ENCODE results near the gene NCR3LG1. TPM values are rescaled to one million over a fixed set of nuclear protein-coding genes. Genes with fewer than 3 reads are reported as not detected.

Gene NCR3LG1
- total and polyA plus RNA-seq, 8 donors = 0.42 to 1.6 (median 0.97) TPM

GRCh38 chr11:17408026-17408425 lies 56.4 kb downstream of the NCR3LG1 start:
- no peaks in the 10 kb centered on the region for H3K27me3 ChIP-seq
- DNase-seq (peak in 2 of 6 donors; percentile 7 to 22), FAIRE-seq (no peak), ATAC-seq (no peak)
- H3K36me3 ChIP-seq = no peaks in the 10 kb centered on the region
- no peak for TF ChIP-seq CTCF (IDR thresholded peaks at IDR 0.05)
- 93 to 95% methylated on average over 2 of the region's 2 CpGs for WGBS, 2 donors
- intact Hi-C loops (cut with DNase I) = no loop called here
- no peak overlapping the region for H3K27ac ChIP-seq
- no peaks in the 10 kb centered on the region for H3K9me3 ChIP-seq
- H3K4me3 ChIP-seq = no peak overlapping the region
- H3K4me1 ChIP-seq = peaks cover 16 to 25% (median 23%) of the 10 kb centered on the region in 3 donors

- peaks cover 20 to 31% (median 28%) of the 10 kb centered on the region in 3 donors for H3K4me1 ChIP-seq
- peak in 1 of 6 donors; percentile 44 for DNase-seq
- 94% methylated on average over 7 of the region's 7 CpGs for WGBS, 2 donors
- no peaks in the 10 kb centered on the region for H3K9me3 ChIP-seq
- H3K36me3 ChIP-seq = no peaks in the 10 kb centered on the region
- no peak for FAIRE-seq
- H3K27me3 ChIP-seq = no peaks in the 10 kb centered on the region
- no peak overlapping the region for H3K4me3 ChIP-seq
- intact Hi-C loops (cut with DNase I) = no loop called here
- ATAC-seq = no peak
- TF ChIP-seq CTCF (IDR thresholded peaks at IDR 0.05) = no peak
- no peak overlapping the region for H3K27ac ChIP-seq
Observed at GRCh38 chr11:17408641-17409040, 57.0 kb downstream of the NCR3LG1 start.

- Histone ChIP-seq H3K4me3 (no peak overlapping the region), H3K9me3 (no peaks in the 10 kb centered on the region), H3K36me3 (no peaks in the 10 kb centered on the region), H3K27me3 (no peaks in the 10 kb centered on the region), H3K27ac (no peak overlapping the region), H3K4me1 (peaks cover 23 to 38% (median 37%) of the 10 kb centered on the region in 3 donors)
- FAIRE-seq (no peak), DNase-seq (peak in 3 of 6 donors; percentile 40 to 54 (median 46)), ATAC-seq (no peak)
- TF ChIP-seq CTCF (IDR thresholded peaks at IDR 0.05) = no peak
- intact Hi-C loops (cut with DNase I) = no loop called here
- 36 to 41% methylated on average over 11 of the region's 11 CpGs for WGBS, 2 donors
Observed at GRCh38 chr11:17410606-17411379, 59.2 kb downstream of the NCR3LG1 start.

- no peak for FAIRE-seq
- intact Hi-C loops (cut with DNase I) = no loop called here
- WGBS, 2 donors = 82 to 89% methylated on average over 6 of the region's 6 CpGs
- DNase-seq = no peak
- no peak for TF ChIP-seq CTCF (IDR thresholded peaks at IDR 0.05)
- no peaks in the 10 kb centered on the region for H3K36me3 ChIP-seq
- peaks cover 17 to 32% (median 31%) of the 10 kb centered on the region in 3 donors for H3K4me1 ChIP-seq
- no peaks in the 10 kb centered on the region for H3K27me3 ChIP-seq
- H3K27ac ChIP-seq = no peak overlapping the region
- ATAC-seq = no peak
- no peak overlapping the region for H3K4me3 ChIP-seq
- H3K9me3 ChIP-seq = no peaks in the 10 kb centered on the region
Observed at GRCh38 chr11:17411418-17411817, 59.8 kb downstream of the NCR3LG1 start.

Measured in pancreas (tissue), 10 donors.